IMR-90 (cell line): ENCODE data around the gene BUD23. TPM values are rescaled to one million over a fixed set of nuclear protein-coding genes. Genes with fewer than 3 reads are reported as not detected.
"Not testable (repeated sequence)": the region's sequence is repeated elsewhere in the genome, so short reads cannot be mapped to it uniquely, and the experiment has no call there.

Experiments used
- ATAC-seq: fragments of 200-7000 bp; cut with Tn5 transposase; 2 replicates; pipeline ENCODE4 v1.9.1; 2020; ENCODE audit warnings: low read depth, mild to moderate bottlenecking, moderate library complexity
- BruUV-seq: library from RNA; stranded (reverse); fragments of 400-500 nt; replicated peaks from 2 replicates; lab custom pipeline; 2021; lab: Mats Ljungman, UMichigan
- CTCF ChIA-PET: fragments of 300-600 bp; formaldehyde crosslinking; extraction: SDS; loops from one replicate; lab custom pipeline; 2021; ENCODE audit warnings: antibody characterized with exemption; lab: Yijun Ruan, JAX
- POLR2A ChIA-PET: fragments of 300-600 bp; sonication (Branson Sonifier 250); formaldehyde crosslinking; loops from one replicate; lab custom pipeline; 2022; ENCODE audit warnings: antibody characterized with exemption; ENCODE audit not compliant: unreplicated experiment; lab: Charles Lee
- DNase-seq: peaks from one replicate; pipeline ENCODE4 v3.0.0; 2013
- H2AFZ ChIP-seq: replicated peaks from 2 replicates; pipeline ENCODE3; 2013; ENCODE audit warnings: low read length, mild to moderate bottlenecking; ENCODE audit not compliant: poor library complexity
- H2AK5ac ChIP-seq: 2 replicates; pipeline ENCODE4 v1.6.1; 2013; ENCODE audit warnings: low read depth, low read length, inconsistent platforms
- H2AK9ac ChIP-seq: replicated peaks from 2 replicates; pipeline ENCODE3; 2013; ENCODE audit warnings: mild to moderate bottlenecking, low read depth, low read length, moderate library complexity; ENCODE audit not compliant: poor library complexity
- H2BK120ac ChIP-seq: 2 replicates; pipeline ENCODE4 v1.6.1; 2013; ENCODE audit warnings: low read depth, low read length, inconsistent platforms
- H2BK15ac ChIP-seq: 3 replicates; pipeline ENCODE4 v1.6.1; 2013; ENCODE audit warnings: low read depth, low read length, inconsistent platforms
- H2BK20ac ChIP-seq: 2 replicates; pipeline ENCODE4 v1.6.1; 2013; ENCODE audit warnings: low read depth, mild to moderate bottlenecking, inconsistent platforms, low read length, moderate library complexity
- H2BK5ac ChIP-seq: 2 replicates; pipeline ENCODE4 v1.6.1; 2013; ENCODE audit warnings: mild to moderate bottlenecking, low read depth, low read length, inconsistent platforms; ENCODE audit not compliant: poor library complexity, severe bottlenecking
- H3K14ac ChIP-seq: replicated peaks from 2 replicates; pipeline ENCODE4 v1.6.1; 2013; ENCODE audit warnings: low read depth, low read length, inconsistent platforms
- H3K18ac ChIP-seq: 2 replicates; pipeline ENCODE4 v1.6.1; 2013; ENCODE audit warnings: low read depth, low read length, control low read depth
- H3K23ac ChIP-seq: 2 replicates; pipeline ENCODE4 v1.6.1; 2013; ENCODE audit warnings: low read depth, low read length, inconsistent platforms
- H3K27ac ChIP-seq: 2 replicates; pipeline ENCODE4 v1.5.1; 2013; ENCODE audit warnings: mild to moderate bottlenecking, control low read depth, low read length; ENCODE audit not compliant: insufficient read depth
- H3K27me3 ChIP-seq: 2 replicates; pipeline ENCODE4 v1.6.1; 2013; ENCODE audit warnings: low read length; ENCODE audit not compliant: control insufficient read depth, insufficient read depth
- H3K36me3 ChIP-seq: 2 replicates; pipeline ENCODE4 v1.6.1; 2013; ENCODE audit warnings: low read length, mixed read lengths; ENCODE audit not compliant: control insufficient read depth, insufficient read depth
- H3K4ac ChIP-seq: 2 replicates; pipeline ENCODE4 v1.6.1; 2013; ENCODE audit warnings: low read depth, low read length, inconsistent platforms
- H3K4me1 ChIP-seq: 2 replicates; pipeline ENCODE4 v1.6.1; 2013; ENCODE audit warnings: low read length, mixed read lengths; ENCODE audit not compliant: control insufficient read depth, insufficient read depth
- H3K4me2 ChIP-seq: 2 replicates; pipeline ENCODE4 v1.6.1; 2013; ENCODE audit warnings: low read depth, mild to moderate bottlenecking, control low read depth, low read length, moderate library complexity
- H3K4me3 ChIP-seq: 2 replicates; pipeline ENCODE4 v1.5.1; 2013; ENCODE audit warnings: low read depth, mild to moderate bottlenecking, control low read depth, low read length, moderate library complexity; ENCODE audit not compliant: insufficient read depth
- H3K56ac ChIP-seq: 2 replicates; pipeline ENCODE4 v1.6.1; 2013; ENCODE audit warnings: low read length, inconsistent platforms; ENCODE audit not compliant: insufficient read depth; ENCODE audit errors: extremely low read depth
- H3K79me1 ChIP-seq, 2 experiments: 2 replicates each; pipeline ENCODE4 v1.6.1; 2013; ENCODE audit warnings: low read length in 2 of 2, inconsistent platforms in 1 of 2, low read depth in 1 of 2
- H3K9ac ChIP-seq: 2 replicates; pipeline ENCODE4 v1.6.1; 2013; ENCODE audit warnings: low read depth, low read length, control low read depth
- H3K9me1 ChIP-seq: 2 replicates; pipeline ENCODE4 v1.6.1; 2013; ENCODE audit warnings: low read length, inconsistent platforms; ENCODE audit not compliant: insufficient read depth
- H3K9me3 ChIP-seq: 2 replicates; pipeline ENCODE4 v1.6.1; 2013; ENCODE audit warnings: low read length; ENCODE audit not compliant: control insufficient read depth, insufficient read depth
- H4K20me1 ChIP-seq: 2 replicates; pipeline ENCODE4 v1.6.1; 2013; ENCODE audit warnings: low read length, inconsistent platforms; ENCODE audit not compliant: insufficient read depth
- H4K5ac ChIP-seq: 2 replicates; pipeline ENCODE4 v1.6.1; 2013; ENCODE audit warnings: mild to moderate bottlenecking, low read depth, low read length, control low read depth
- H4K8ac ChIP-seq, 2 experiments: 2 replicates each; pipeline ENCODE4 v1.6.1; 2013; ENCODE audit warnings: low read depth in 2 of 2, low read length in 2 of 2, control low read depth in 1 of 2, inconsistent platforms in 1 of 2
- H4K91ac ChIP-seq: 2 replicates; pipeline ENCODE4 v1.6.1; 2013; ENCODE audit warnings: low read depth, low read length, inconsistent platforms; ENCODE audit not compliant: insufficient read depth
- BHLHE40 ChIP-seq: fragments of 150-350 bp; IDR thresholded peaks from 2 replicates; pipeline ENCODE4 v1.6.1; 2016; ENCODE audit warnings: mild to moderate bottlenecking, low read depth, low read length
- CEBPB ChIP-seq: IDR thresholded peaks from 2 replicates; pipeline ENCODE4 v1.6.1; 2012; ENCODE audit warnings: low read depth, low read length, improper control_type of control experiment
- WGBS, 2 experiments: methylation state at CpG; one replicate each; pipeline versions ENCODE4 v1.1.5 to v1.1.7; 2013; ENCODE audit warnings: missing lambda C conversion rate in 2 of 2; ENCODE audit not compliant: insufficient read length in 1 of 2; ENCODE audit errors: extremely low coverage in 2 of 2; 5-methylcytosine and 5-hydroxymethylcytosine counted together
- dilution Hi-C: fragments of 300-500 bp; cut with HindIII; formaldehyde crosslinking; loops from one replicate; pipeline ENCODE4 v1.14.3; 2018; ENCODE audit warnings: low sequenced_read_pairs; ENCODE audit not compliant: unreplicated experiment
- in situ Hi-C: fragments of 300-500 bp; cut with MboI; formaldehyde crosslinking; loops from 3 replicates; pipeline ENCODE4 v1.14.3; 2019; ENCODE audit warnings: low sequenced_read_pairs, inconsistent platforms, mixed read lengths
- intact Hi-C: fragments of 100-400 bp; cut with micrococcal nuclease; formaldehyde crosslinking; loops from 2 replicates; pipeline ENCODE4 v1.10.0; 2022
- polyA plus RNA-seq, 3 experiments: library from polyadenylated mRNA; depleted of rRNA; stranded (reverse); fragments of >200 nt; gene quantifications; 2 replicates each; pipeline ENCODE4 v1.2.3, GENCODE V29; 2012; ENCODE audit warnings: low replicate concordance in 1 of 3
- total RNA-seq: library from RNA; depleted of rRNA; stranded (reverse); fragments of >200 nt; gene quantifications from 2 replicates; pipeline ENCODE4 v1.2.3, GENCODE V29; 2012

Gene BUD23
- total and polyA plus RNA-seq, 2 of the 4 experiments (the other 2 are of a cell fraction) = 35.7 to 65.2 TPM

- DNase-seq = no peak
- no peak overlapping the region for H3K14ac ChIP-seq
- no peak overlapping the region for H4K5ac ChIP-seq
- H3K27ac ChIP-seq = no peak overlapping the region; the same call in 1 of the 2 replicates
- H2AK9ac ChIP-seq = no peak overlapping the region
- POLR2A ChIA-PET = no interaction called here
- H2AK5ac ChIP-seq = no peak overlapping the region
- CTCF ChIA-PET = no interaction called here
- in situ Hi-C loops (no loop called here), intact Hi-C loops (loop anchor here (5.0 kb wide), 2 partner anchors 37 to 52 kb away; partner anchors contain the start of genes BUD23, DNAJC30 and VPS37D), dilution Hi-C loops (no loop called here)
- peaks cover 8 to 36% of the 10 kb centered on the region in 2 experiments for H3K79me1 ChIP-seq
- no peak overlapping the region for H2BK5ac ChIP-seq
- ATAC-seq = no peak
- H3K9me1 ChIP-seq = peaks cover 17% of the 10 kb centered on the region
- H3K27me3 ChIP-seq = no peaks in the 10 kb centered on the region
- no TSS peak for BruUV-seq
- H4K20me1 ChIP-seq = peaks cover 37% of the 10 kb centered on the region
- 75% methylated on average over 1 of the region's 16 CpGs; no CpG with 5 or more reads in 1 of the 2 experiments for WGBS, 2 experiments
- H2BK20ac ChIP-seq = no peak overlapping the region
- H3K4ac ChIP-seq = no peak overlapping the region
- H4K8ac ChIP-seq = no peak overlapping the region; a peak in 1 of 4 replicates
- H3K9me3 ChIP-seq = no peaks in the 10 kb centered on the region
- peak overlapping the region; percentile 97 for H3K4me2 ChIP-seq
- no peaks in the 10 kb centered on the region; the same call in 1 of the 2 replicates for H3K36me3 ChIP-seq
- H3K56ac ChIP-seq = no peak overlapping the region
- no peak overlapping the region for H3K23ac ChIP-seq
- H3K4me3 ChIP-seq = peak overlapping the region; percentile 46
- H2BK120ac ChIP-seq = no peak overlapping the region
- no peak overlapping the region for H3K18ac ChIP-seq
- no peak overlapping the region for H4K91ac ChIP-seq
- peak overlapping the region; percentile 85 for H2AFZ ChIP-seq
- H3K9ac ChIP-seq = 0 out of 2 replicates have a peak overlapping the region, but pooled peaks have one; percentile 49
- H2BK15ac ChIP-seq = no peak overlapping the region
- TF ChIP-seq CEBPB (0 out of 2 replicates have a peak, but pooled peaks have one; percentile 41), BHLHE40 (no peak)
- peaks cover 28% of the 10 kb centered on the region for H3K4me1 ChIP-seq
Measured at GRCh38 chr7:73719806-73720169, 36.4 kb downstream of the BUD23 start.

DNA sequence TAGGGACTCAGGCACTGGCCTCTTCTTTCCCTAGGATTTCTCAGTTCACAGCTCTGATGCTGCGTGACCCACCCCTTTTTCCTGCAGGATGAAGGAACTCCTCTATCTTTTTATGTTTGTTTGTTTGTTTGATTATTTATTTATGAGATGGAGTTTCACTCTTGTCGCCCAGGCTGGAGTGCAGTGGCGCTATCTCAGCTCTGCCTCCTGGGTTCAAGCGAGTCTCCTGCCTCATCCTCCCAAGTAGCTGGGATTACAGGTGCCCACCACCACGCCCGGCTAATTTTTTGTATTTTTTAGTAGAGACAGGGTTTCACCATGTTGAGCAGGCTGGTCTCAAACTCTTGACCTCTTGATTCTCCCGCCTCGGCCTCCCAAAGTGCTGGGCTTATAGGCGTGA is 37.0 kb downstream of the BUD23 start:
- H2AK5ac ChIP-seq, BruUV-seq, H3K27me3 ChIP-seq, H2BK20ac ChIP-seq, H2AFZ ChIP-seq, H3K56ac ChIP-seq, H3K9ac ChIP-seq, H2BK5ac ChIP-seq, H3K36me3 ChIP-seq, H2BK15ac ChIP-seq, H3K9me3 ChIP-seq, POLR2A ChIA-PET, dilution Hi-C loops, H2BK120ac ChIP-seq, H3K18ac ChIP-seq, H3K4me3 ChIP-seq, CTCF ChIA-PET, H3K4ac ChIP-seq, H4K8ac ChIP-seq, in situ Hi-C loops, H3K14ac ChIP-seq, ATAC-seq, H2AK9ac ChIP-seq, H4K5ac ChIP-seq, DNase-seq, H4K91ac ChIP-seq, H3K23ac ChIP-seq, H3K27ac ChIP-seq, intact Hi-C loops, H3K4me2 ChIP-seq: not testable (repeated sequence)
- Histone ChIP-seq H3K4me1 (peaks cover 26% of the 10 kb centered on the region), H4K20me1 (peaks cover 32% of the 10 kb centered on the region), H3K9me1 (peaks cover 14% of the 10 kb centered on the region), H3K79me1 (peaks cover 8 to 31% of the 10 kb centered on the region in 2 experiments)
- WGBS, 2 experiments = no CpG with 5 or more reads among the region's 9 CpGs
